Ishikawa (cell line): ENCODE results near the gene MARF1.

Source experiments
- CEBPB ChIP-seq: IDR thresholded peaks from 2 replicates; pipeline ENCODE4 v1.6.1; 2012
- CREB1 ChIP-seq: IDR thresholded peaks from 2 replicates; pipeline ENCODE4 v1.6.1; 2012; ENCODE audit warnings: low read depth
- EGR1 ChIP-seq: IDR thresholded peaks from 2 replicates; pipeline ENCODE4 v1.6.1; 2012
- EP300 ChIP-seq: IDR thresholded peaks from 2 replicates; pipeline ENCODE4 v1.6.1; 2012; ENCODE audit warnings: borderline replicate concordance
- FOXM1 ChIP-seq: IDR thresholded peaks from 2 replicates; pipeline ENCODE4 v1.6.1; 2012; ENCODE audit warnings: low read depth, borderline replicate concordance
- NFIC ChIP-seq: IDR thresholded peaks from 2 replicates; pipeline ENCODE4 v1.6.1; 2012
- RAD21 ChIP-seq: IDR thresholded peaks from 2 replicates; pipeline ENCODE4 v1.6.1; 2012; ENCODE audit warnings: low read depth
- TAF1 ChIP-seq: IDR thresholded peaks from 2 replicates; pipeline ENCODE4 v1.6.1; 2012; ENCODE audit warnings: low read depth, mild to moderate bottlenecking
- TCF12 ChIP-seq: IDR thresholded peaks from 2 replicates; pipeline ENCODE4 v1.6.1; 2012; ENCODE audit warnings: low read depth
- TEAD4 ChIP-seq: IDR thresholded peaks from 2 replicates; pipeline ENCODE4 v1.6.1; 2012
- YY1 ChIP-seq: IDR thresholded peaks from 2 replicates; pipeline ENCODE4 v1.6.1; 2012; ENCODE audit warnings: low read depth
- ZBTB7A ChIP-seq: IDR thresholded peaks from 2 replicates; pipeline ENCODE4 v1.6.1; 2012; ENCODE audit warnings: low read depth
- TF ChIP-seq, protein P1 (sequence below): IDR thresholded peaks from 2 replicates; pipeline ENCODE4 v1.6.1; 2012; ENCODE audit warnings: low read depth, mild to moderate bottlenecking
- TF ChIP-seq, protein P2 (sequence below): IDR thresholded peaks from 2 replicates; pipeline ENCODE4 v1.6.1; 2012
- TF ChIP-seq, protein P3 (sequence below): IDR thresholded peaks from 2 replicates; pipeline ENCODE4 v1.6.1; 2012

The MARF1 gene

DNA sequence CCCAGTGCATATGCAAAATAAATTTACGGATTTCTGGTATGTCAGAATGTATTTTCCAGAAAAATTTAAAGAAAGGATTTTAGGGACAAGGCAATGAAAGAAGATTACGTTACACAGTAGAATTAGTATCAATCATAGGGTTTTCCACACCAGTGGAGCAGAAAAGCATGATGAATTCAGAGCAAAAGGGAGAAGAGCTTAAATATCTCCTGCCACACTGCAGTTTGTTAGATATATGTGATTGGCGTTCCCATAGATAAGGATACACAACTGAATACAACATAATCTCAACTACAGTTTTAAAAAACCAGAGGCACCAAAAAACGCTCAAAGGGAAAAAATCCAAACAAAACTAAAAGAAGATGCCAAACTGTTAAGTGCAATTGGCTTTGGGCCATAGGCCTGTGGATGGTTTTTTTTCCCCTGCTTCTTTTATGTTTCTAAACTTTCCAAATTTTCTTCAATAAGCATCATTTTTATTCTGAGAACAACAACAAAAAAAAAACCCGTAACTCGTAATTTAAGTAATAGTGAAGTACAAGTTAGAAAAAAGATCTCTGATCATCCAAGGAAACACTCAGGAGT lies 22.3 kb downstream of the MARF1 start:
- TF ChIP-seq, protein P1, sequence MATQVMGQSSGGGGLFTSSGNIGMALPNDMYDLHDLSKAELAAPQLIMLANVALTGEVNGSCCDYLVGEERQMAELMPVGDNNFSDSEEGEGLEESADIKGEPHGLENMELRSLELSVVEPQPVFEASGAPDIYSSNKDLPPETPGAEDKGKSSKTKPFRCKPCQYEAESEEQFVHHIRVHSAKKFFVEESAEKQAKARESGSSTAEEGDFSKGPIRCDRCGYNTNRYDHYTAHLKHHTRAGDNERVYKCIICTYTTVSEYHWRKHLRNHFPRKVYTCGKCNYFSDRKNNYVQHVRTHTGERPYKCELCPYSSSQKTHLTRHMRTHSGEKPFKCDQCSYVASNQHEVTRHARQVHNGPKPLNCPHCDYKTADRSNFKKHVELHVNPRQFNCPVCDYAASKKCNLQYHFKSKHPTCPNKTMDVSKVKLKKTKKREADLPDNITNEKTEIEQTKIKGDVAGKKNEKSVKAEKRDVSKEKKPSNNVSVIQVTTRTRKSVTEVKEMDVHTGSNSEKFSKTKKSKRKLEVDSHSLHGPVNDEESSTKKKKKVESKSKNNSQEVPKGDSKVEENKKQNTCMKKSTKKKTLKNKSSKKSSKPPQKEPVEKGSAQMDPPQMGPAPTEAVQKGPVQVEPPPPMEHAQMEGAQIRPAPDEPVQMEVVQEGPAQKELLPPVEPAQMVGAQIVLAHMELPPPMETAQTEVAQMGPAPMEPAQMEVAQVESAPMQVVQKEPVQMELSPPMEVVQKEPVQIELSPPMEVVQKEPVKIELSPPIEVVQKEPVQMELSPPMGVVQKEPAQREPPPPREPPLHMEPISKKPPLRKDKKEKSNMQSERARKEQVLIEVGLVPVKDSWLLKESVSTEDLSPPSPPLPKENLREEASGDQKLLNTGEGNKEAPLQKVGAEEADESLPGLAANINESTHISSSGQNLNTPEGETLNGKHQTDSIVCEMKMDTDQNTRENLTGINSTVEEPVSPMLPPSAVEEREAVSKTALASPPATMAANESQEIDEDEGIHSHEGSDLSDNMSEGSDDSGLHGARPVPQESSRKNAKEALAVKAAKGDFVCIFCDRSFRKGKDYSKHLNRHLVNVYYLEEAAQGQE: no peak

DNA sequence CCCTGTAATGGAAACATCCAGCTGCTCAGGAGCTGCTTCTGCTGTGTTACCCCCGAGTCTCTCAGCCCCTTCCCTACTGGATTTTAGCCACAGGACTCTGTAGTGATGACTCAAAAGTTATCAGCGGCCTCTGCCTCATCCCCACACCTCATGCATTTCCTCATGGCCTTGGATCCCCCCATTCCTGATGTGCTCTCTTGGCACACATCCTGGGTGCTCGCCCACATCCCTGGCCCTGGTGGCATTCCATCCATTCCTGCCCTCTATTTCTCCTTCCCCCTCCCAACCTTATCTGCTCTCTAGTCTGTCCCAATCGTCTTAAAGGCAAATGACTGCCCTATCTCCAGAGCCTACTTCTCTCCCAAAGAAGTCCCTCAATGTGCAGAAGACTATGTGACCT lies 24.6 kb downstream of the MARF1 start:
- TF ChIP-seq EP300 (no peak), RAD21 (no peak), FOXM1 (no peak), NFIC (no peak), CEBPB (no peak), TEAD4 (no peak)
- TF ChIP-seq, protein P2, sequence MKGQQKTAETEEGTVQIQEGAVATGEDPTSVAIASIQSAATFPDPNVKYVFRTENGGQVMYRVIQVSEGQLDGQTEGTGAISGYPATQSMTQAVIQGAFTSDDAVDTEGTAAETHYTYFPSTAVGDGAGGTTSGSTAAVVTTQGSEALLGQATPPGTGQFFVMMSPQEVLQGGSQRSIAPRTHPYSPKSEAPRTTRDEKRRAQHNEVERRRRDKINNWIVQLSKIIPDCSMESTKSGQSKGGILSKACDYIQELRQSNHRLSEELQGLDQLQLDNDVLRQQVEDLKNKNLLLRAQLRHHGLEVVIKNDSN: no peak
- TF ChIP-seq, protein P3, sequence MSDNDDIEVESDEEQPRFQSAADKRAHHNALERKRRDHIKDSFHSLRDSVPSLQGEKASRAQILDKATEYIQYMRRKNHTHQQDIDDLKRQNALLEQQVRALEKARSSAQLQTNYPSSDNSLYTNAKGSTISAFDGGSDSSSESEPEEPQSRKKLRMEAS: no peak

DNA sequence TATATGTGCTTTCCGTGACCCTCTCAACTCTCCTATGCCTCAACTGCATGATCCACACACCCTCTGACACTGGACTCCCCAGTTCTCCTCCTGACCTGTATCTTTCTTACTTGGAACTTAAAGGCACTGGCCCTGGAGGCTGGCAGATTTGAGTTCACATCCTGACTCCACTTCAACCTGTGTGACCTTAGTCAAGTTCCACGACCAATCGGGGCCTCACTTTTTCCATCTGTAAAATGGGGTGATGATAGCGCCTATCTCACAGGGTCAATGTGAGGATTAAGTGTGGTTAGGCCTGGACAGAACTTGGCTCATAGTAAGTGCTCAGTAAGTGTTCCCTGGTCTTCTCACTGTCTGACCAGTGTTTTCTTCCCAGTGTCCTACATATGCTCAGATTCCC lies 25.1 kb downstream of the MARF1 start:
- TF ChIP-seq TCF12 (no peak), TAF1 (no peak), CREB1 (no peak), RAD21 (no peak), FOXM1 (no peak), YY1 (no peak), ZBTB7A (no peak), NFIC (no peak), EGR1 (no peak)
- TF ChIP-seq, protein P1: no peak
- TF ChIP-seq, protein P2: no peak
- TF ChIP-seq, protein P3: no peak

DNA sequence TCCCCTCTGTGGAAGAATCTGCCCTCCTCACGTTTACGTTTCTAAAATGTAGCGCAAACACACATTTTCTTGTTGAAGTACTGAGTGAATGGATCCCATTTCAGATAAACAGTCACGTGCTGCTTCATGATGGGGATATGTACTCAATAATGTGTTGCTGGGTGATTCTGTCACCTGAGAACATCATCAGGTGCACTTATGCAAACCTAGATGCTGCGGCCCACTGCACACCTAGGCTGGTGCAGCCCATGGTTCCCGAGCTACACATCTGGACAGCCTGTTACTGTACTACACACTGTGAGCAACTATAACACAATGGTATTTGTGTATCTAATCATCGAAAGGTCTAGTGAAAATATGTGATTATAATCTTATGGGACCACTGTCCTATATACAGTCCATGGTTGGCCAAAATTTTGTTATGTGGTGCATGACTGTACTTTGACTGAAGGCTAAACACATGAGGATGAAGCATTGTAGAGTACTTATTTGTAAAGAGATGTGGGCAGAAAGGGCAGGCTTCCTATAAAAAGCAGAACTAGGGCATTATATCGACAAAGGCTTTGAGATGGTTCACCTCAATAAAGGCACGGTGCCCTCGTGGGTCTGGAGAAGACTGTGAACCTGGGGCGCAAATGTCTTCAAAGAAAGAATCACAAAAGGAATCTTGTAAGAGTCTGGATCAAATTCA lies 26.3 kb downstream of the MARF1 start:
- TF ChIP-seq NFIC (no peak), TCF12 (no peak), TEAD4 (no peak), ZBTB7A (no peak), TAF1 (no peak), CREB1 (no peak), CEBPB (no peak), EGR1 (no peak), RAD21 (no peak), YY1 (no peak)
- TF ChIP-seq, protein P3: no peak
- TF ChIP-seq, protein P2: no peak
- TF ChIP-seq, protein P1: no peak
